Ishikawa (cell line): Measurements from ENCODE around the gene NIM1K.

Experiments
- CEBPB ChIP-seq: IDR thresholded peaks from 2 replicates; pipeline ENCODE4 v1.6.1; 2012
- CREB1 ChIP-seq: IDR thresholded peaks from 2 replicates; pipeline ENCODE4 v1.6.1; 2012; ENCODE audit warnings: low read depth
- EGR1 ChIP-seq: IDR thresholded peaks from 2 replicates; pipeline ENCODE4 v1.6.1; 2012
- EP300 ChIP-seq: IDR thresholded peaks from 2 replicates; pipeline ENCODE4 v1.6.1; 2012; ENCODE audit warnings: borderline replicate concordance
- FOXM1 ChIP-seq: IDR thresholded peaks from 2 replicates; pipeline ENCODE4 v1.6.1; 2012; ENCODE audit warnings: low read depth, borderline replicate concordance
- NFIC ChIP-seq: IDR thresholded peaks from 2 replicates; pipeline ENCODE4 v1.6.1; 2012
- RAD21 ChIP-seq: IDR thresholded peaks from 2 replicates; pipeline ENCODE4 v1.6.1; 2012; ENCODE audit warnings: low read depth
- TAF1 ChIP-seq: IDR thresholded peaks from 2 replicates; pipeline ENCODE4 v1.6.1; 2012; ENCODE audit warnings: low read depth, mild to moderate bottlenecking
- TCF12 ChIP-seq: IDR thresholded peaks from 2 replicates; pipeline ENCODE4 v1.6.1; 2012; ENCODE audit warnings: low read depth
- TEAD4 ChIP-seq: IDR thresholded peaks from 2 replicates; pipeline ENCODE4 v1.6.1; 2012
- YY1 ChIP-seq: IDR thresholded peaks from 2 replicates; pipeline ENCODE4 v1.6.1; 2012; ENCODE audit warnings: low read depth
- ZBTB7A ChIP-seq: IDR thresholded peaks from 2 replicates; pipeline ENCODE4 v1.6.1; 2012; ENCODE audit warnings: low read depth
- TF ChIP-seq, protein P1 (sequence below): IDR thresholded peaks from 2 replicates; pipeline ENCODE4 v1.6.1; 2012
- TF ChIP-seq, protein P2 (sequence below): IDR thresholded peaks from 2 replicates; pipeline ENCODE4 v1.6.1; 2012; ENCODE audit warnings: low read depth, mild to moderate bottlenecking
- TF ChIP-seq, protein P3 (sequence below): IDR thresholded peaks from 2 replicates; pipeline ENCODE4 v1.6.1; 2012

The NIM1K gene

DNA sequence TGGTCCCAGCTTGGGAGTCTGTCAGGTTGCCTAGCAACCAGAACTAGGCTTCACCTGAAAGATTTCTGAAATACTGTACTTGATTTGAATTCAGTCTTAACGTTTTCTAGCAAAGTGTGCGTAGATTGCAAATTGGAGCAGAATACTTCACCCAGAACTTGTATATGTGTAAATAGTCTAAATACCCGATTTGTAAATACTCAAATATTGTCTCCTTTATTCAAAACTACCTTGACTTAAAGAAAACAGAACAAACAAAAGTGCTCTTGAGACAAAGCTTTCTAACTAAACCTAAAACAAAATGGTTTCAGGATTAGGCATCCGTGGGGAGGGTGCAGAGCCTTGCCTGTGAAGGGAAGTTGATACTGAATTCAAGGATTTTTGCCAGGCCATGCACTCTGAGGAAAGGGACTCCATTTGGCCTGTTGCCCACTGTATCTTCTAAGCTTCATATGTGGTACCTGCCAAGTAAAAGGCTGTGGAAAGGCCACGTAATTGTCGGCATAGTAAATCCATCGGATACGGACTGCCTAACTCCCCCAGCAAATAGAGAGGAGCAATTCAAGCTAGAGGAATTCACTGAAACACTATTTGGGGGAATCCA is 121.9 kb downstream of the NIM1K start:
- TF ChIP-seq, protein P1, sequence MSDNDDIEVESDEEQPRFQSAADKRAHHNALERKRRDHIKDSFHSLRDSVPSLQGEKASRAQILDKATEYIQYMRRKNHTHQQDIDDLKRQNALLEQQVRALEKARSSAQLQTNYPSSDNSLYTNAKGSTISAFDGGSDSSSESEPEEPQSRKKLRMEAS: no peak
- TF ChIP-seq RAD21 (no peak), EP300 (no peak), EGR1 (no peak), TEAD4 (no peak), CEBPB (no peak)
- TF ChIP-seq, protein P2, sequence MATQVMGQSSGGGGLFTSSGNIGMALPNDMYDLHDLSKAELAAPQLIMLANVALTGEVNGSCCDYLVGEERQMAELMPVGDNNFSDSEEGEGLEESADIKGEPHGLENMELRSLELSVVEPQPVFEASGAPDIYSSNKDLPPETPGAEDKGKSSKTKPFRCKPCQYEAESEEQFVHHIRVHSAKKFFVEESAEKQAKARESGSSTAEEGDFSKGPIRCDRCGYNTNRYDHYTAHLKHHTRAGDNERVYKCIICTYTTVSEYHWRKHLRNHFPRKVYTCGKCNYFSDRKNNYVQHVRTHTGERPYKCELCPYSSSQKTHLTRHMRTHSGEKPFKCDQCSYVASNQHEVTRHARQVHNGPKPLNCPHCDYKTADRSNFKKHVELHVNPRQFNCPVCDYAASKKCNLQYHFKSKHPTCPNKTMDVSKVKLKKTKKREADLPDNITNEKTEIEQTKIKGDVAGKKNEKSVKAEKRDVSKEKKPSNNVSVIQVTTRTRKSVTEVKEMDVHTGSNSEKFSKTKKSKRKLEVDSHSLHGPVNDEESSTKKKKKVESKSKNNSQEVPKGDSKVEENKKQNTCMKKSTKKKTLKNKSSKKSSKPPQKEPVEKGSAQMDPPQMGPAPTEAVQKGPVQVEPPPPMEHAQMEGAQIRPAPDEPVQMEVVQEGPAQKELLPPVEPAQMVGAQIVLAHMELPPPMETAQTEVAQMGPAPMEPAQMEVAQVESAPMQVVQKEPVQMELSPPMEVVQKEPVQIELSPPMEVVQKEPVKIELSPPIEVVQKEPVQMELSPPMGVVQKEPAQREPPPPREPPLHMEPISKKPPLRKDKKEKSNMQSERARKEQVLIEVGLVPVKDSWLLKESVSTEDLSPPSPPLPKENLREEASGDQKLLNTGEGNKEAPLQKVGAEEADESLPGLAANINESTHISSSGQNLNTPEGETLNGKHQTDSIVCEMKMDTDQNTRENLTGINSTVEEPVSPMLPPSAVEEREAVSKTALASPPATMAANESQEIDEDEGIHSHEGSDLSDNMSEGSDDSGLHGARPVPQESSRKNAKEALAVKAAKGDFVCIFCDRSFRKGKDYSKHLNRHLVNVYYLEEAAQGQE: peak; percentile 2; the same call in 1 of the 2 replicates

DNA sequence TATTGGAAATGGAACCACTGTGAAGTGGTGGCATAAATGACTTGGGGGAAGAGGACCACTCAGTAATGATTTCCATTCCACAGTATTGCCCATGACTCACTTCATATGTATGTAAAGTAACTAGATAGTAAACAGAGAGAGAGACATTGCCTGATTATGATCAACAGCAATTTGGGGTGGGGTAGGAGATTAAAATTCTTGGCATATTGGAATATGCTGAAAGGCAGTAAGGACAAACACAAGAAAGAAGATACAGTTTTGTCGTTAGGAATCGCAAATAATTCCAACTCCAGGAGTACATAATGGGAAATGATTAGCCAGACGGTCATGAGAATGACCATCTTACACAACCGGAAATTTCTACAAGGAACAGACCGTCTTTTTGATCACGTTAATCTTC is 122.7 kb downstream of the NIM1K start:
- TF ChIP-seq CREB1 (no peak), EGR1 (no peak)
- TF ChIP-seq, protein P1: no peak

DNA sequence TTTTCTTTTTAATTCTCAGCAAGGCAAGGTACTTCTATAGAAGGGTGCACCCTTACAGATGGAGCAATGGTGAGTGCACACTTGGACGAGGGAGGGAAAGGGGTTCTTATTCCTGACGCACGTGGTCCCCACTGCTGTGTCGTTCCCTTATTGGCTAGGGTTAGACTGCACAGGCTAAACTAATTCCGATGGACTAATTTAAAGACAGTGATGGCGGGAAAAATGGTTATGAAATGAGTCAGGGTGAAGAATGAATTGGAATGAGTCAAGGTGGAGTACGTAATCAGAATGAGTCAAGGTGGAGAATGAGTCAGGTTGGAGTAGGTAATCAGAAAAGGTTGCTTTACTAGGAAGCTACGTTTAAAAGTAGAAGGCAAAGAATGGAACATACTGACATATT is 123.2 kb downstream of the NIM1K start:
- TF ChIP-seq TEAD4 (0 out of 2 replicates have a peak, but pooled peaks have one; percentile 20), RAD21 (no peak)
- TF ChIP-seq, protein P2: no peak

DNA sequence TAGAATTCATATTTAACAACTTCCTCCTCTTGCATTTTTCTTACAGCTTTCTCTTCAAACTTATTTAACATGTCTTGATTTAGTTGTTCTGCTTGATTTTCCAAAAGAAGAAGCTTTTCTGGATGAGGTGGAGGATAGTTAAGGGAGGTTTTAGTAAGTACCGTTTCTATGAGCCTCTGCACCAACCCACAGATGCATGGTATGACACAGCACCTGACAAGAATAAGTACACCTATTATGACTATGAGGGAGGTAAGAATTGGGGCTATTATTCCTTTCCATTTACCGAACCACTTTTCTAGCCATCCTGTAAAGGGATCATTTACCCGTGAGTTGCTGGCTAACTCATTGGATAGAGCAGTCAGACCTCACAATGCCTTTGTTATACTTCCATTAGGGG is 123.7 kb downstream of the NIM1K start:
- TF ChIP-seq, protein P2: no peak
- no peak for TF ChIP-seq RAD21
- no peak for TF ChIP-seq EGR1
- no peak for TF ChIP-seq CEBPB
- no peak for TF ChIP-seq EP300
- TF ChIP-seq FOXM1: no peak
- TF ChIP-seq TEAD4: no peak
- no peak for TF ChIP-seq TAF1
- TF ChIP-seq ZBTB7A: no peak
- no peak for TF ChIP-seq CREB1
- no peak for TF ChIP-seq TCF12

DNA sequence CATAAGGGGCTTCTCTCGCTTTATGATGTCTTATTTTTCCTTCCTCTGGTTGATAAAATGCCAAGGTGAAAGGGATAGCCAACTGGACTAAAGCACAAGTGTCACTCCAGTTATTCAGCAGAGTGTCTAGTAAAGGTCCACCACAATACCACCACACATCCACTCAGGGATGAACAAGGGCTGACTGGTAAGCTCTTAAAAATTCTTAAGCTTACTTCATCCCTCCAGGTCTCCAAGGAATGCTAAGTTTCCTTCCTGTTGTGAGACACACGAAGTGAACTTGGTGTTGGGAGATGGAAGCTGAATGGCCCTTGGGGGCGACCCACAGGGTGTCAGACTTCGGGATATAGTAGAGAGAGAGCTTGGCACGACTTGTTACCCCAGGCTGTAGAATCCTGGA is 124.4 kb downstream of the NIM1K start:
- TF ChIP-seq ZBTB7A: no peak
- TF ChIP-seq FOXM1: no peak
- TF ChIP-seq, protein P1: no peak
- TF ChIP-seq CEBPB: no peak
- TF ChIP-seq, protein P3, sequence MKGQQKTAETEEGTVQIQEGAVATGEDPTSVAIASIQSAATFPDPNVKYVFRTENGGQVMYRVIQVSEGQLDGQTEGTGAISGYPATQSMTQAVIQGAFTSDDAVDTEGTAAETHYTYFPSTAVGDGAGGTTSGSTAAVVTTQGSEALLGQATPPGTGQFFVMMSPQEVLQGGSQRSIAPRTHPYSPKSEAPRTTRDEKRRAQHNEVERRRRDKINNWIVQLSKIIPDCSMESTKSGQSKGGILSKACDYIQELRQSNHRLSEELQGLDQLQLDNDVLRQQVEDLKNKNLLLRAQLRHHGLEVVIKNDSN: no peak
- no peak for TF ChIP-seq TAF1
- no peak for TF ChIP-seq TEAD4
- TF ChIP-seq NFIC: no peak
- no peak for TF ChIP-seq EGR1
- TF ChIP-seq YY1: no peak
- no peak for TF ChIP-seq RAD21
- TF ChIP-seq EP300: no peak
- TF ChIP-seq, protein P2: no peak
